WERI-Rb-1 (cell line): ENCODE measurements around the gene NDUFS4.

Experiments used
- DNase-seq: peaks from one replicate; pipeline ENCODE4 v3.0.0-alpha.2; 2020
- H3K27ac ChIP-seq: fragments of 250-450 bp; sonication (Bioruptor Pico); 2 replicates; pipeline ENCODE4 v1.5.1; 2020; ENCODE audit warnings: mild to moderate bottlenecking, moderate library complexity
- H3K27me3 ChIP-seq: fragments of 250-450 bp; sonication (Bioruptor Pico); 2 replicates; pipeline ENCODE4 v1.5.1; 2021; ENCODE audit warnings: mild to moderate bottlenecking, low read depth, moderate library complexity; ENCODE audit not compliant: insufficient read depth, severe bottlenecking
- H3K36me3 ChIP-seq: fragments of 250-450 bp; sonication (Bioruptor Pico); 2 replicates; pipeline ENCODE4 v1.5.1; 2020; ENCODE audit warnings: mild to moderate bottlenecking, moderate library complexity
- H3K4me3 ChIP-seq: 2 replicates; pipeline ENCODE4 v1.5.1; 2011; ENCODE audit warnings: low read depth, mild to moderate bottlenecking, control low read depth, low read length
- H3K9me3 ChIP-seq: fragments of 250-450 bp; sonication (Bioruptor Pico); 2 replicates; pipeline ENCODE4 v1.5.1; 2021; ENCODE audit warnings: mild to moderate bottlenecking, moderate library complexity; ENCODE audit not compliant: severe bottlenecking
- TF ChIP-seq, protein P1 (sequence below): IDR thresholded peaks from 2 replicates; pipeline ENCODE4 v1.5.1; 2011; ENCODE audit warnings: low read depth, mild to moderate bottlenecking, control low read depth, inconsistent platforms, low read length

Gene NDUFS4

DNA sequence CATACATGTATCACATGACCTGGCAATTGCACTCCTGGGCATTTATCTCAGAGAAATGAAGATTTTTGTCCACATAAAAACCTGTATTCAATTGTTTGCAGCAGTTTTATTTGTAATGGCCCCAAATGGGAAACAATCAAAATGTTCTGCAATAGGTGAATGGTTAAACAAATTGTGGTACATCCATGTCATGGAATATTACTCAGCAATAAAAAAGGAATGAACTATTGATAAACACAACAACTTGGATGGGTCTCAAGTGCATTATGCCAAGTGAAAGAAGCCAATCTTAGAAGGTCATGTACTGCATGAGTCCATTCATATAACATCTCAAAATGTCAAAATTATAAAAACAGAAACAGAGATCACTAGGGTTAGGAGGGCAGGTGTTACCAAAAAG is 1.5 kb upstream of the NDUFS4 start:
- Histone ChIP-seq H3K36me3 (0 out of 2 replicates have a peak, but pooled peaks cover 3% of the 10 kb centered on the region), H3K4me3 (no peak overlapping the region), H3K27me3 (no peaks in the 10 kb centered on the region), H3K9me3 (peaks cover 7% of the 10 kb centered on the region), H3K27ac (no peak overlapping the region)
- DNase-seq = no peak
- TF ChIP-seq, protein P1, sequence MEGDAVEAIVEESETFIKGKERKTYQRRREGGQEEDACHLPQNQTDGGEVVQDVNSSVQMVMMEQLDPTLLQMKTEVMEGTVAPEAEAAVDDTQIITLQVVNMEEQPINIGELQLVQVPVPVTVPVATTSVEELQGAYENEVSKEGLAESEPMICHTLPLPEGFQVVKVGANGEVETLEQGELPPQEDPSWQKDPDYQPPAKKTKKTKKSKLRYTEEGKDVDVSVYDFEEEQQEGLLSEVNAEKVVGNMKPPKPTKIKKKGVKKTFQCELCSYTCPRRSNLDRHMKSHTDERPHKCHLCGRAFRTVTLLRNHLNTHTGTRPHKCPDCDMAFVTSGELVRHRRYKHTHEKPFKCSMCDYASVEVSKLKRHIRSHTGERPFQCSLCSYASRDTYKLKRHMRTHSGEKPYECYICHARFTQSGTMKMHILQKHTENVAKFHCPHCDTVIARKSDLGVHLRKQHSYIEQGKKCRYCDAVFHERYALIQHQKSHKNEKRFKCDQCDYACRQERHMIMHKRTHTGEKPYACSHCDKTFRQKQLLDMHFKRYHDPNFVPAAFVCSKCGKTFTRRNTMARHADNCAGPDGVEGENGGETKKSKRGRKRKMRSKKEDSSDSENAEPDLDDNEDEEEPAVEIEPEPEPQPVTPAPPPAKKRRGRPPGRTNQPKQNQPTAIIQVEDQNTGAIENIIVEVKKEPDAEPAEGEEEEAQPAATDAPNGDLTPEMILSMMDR = no peak

DNA sequence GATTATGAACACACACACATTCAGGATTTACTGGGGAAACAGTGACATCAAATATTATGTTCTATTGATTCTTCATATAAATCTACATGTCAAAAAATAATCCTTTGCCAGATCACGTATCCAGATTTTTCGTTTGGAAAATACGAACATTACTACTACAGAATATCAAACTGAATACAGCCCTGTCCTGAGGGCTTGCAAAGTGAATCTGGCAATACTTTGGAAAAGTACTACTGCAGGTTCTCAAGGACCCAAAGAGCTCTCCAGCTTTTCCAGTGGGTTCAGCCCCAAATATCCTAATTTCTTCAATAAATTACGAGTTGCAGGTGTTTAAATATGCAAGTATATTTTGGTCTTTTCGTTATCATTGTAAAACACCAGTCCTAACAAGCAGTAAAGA is 411 bp upstream of the NDUFS4 start:
- H3K27me3 ChIP-seq = no peaks in the 10 kb centered on the region
- 0 out of 2 replicates have a peak, but pooled peaks cover 3% of the 10 kb centered on the region for H3K36me3 ChIP-seq
- H3K4me3 ChIP-seq = peak overlapping the region; percentile 100
- TF ChIP-seq, protein P1 = no peak
- peaks cover 7% of the 10 kb centered on the region for H3K9me3 ChIP-seq
- H3K27ac ChIP-seq = peak overlapping the region; percentile 92
- no peak for DNase-seq

DNA sequence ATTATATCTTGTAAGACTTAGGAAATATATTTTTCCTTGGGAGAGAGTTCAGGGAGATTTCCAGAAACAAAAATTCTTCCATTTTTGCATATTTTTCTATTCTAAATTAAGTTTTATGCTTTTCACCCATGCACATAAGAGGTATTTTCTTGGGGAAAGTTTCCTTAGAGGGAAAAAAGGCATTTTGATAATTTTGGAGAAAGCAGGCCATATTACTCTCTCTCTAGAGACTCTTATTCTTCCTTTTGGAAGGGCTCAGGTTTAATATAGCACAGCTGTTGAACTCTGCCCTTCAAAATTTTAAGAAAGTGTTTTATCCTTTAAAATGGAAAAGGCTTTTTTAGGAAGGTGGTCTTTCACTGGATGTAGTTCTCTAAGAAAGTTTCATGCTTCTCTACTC is 8.0 kb downstream of the NDUFS4 start:
- Histone ChIP-seq H3K9me3 (no peaks in the 10 kb centered on the region), H3K27me3 (no peaks in the 10 kb centered on the region)
- TF ChIP-seq, protein P1 = no peak

DNA sequence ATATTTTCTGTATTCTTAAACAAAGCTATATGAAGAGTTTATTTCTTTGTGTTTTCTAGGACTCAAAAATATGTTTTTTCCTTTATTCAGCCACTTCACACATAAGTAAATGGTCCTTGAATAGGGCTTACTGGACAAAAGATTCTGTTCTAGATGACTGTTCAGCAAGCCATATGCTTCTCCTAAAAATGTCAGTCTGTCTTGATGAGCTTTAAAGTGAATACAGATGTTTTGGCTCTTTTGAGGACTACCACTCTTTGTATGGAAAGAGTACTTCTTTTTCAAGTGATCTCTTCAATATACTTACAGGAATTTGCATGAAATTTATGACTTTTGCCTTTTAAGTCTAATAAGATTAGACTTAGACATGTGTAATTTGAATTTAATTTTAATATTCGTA is 8.4 kb downstream of the NDUFS4 start:
- H3K4me3 ChIP-seq = no peak overlapping the region
- no peaks in the 10 kb centered on the region for H3K36me3 ChIP-seq
- no peak overlapping the region for H3K27ac ChIP-seq
- TF ChIP-seq, protein P1 = no peak
- DNase-seq = no peak
- H3K27me3 ChIP-seq = no peaks in the 10 kb centered on the region
- no peaks in the 10 kb centered on the region for H3K9me3 ChIP-seq

More for the DNA sequence above, 8.0 kb downstream of the NDUFS4 start:
- Histone ChIP-seq H3K36me3 (no peaks in the 10 kb centered on the region), H3K4me3 (no peak overlapping the region), H3K27ac (no peak overlapping the region)
- no peak for DNase-seq

DNA sequence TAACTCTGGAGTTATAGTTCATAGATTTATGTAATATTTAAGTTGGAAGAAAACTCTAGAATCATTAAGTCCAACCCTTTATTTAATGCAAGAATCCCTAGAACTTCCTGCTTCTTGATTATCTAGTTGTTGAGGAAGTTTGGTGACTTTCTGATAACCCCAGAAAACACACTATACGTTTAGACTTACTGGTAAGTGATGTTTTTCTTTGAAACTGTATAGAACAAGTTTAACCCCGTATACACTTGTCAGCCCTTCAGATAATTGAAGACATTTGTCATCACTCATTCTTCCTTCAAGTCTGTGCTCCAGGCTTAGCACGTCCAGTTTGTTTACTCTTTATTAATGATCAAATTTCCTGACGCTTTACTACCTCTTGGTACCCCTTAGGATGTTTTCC is 9.0 kb downstream of the NDUFS4 start:
- Histone ChIP-seq H3K27me3 (no peaks in the 10 kb centered on the region), H3K9me3 (no peaks in the 10 kb centered on the region), H3K4me3 (no peak overlapping the region), H3K27ac (no peak overlapping the region), H3K36me3 (no peaks in the 10 kb centered on the region)
- no peak for DNase-seq
- TF ChIP-seq, protein P1 = no peak

DNA sequence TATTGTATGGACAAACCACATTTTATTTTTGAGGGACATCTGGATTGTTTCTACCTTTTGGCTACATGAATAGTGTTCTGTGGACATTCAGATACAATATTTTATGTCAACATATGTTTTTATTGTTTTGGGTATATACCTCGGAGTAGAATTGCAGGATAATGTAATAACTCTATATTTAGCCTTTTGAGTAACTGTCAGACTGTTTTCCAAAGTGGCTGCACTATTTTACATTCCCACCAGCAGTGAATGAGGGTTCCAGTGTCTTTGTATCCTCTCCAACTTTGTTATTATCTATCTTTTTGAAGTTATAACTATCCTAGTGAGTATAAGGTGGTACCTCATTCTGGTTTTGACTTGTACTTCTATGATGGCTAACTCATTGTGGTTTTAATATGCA is 11.0 kb downstream of the NDUFS4 start:
- Histone ChIP-seq H3K27ac (no peak overlapping the region), H3K36me3 (no peaks in the 10 kb centered on the region), H3K4me3 (no peak overlapping the region), H3K9me3 (no peaks in the 10 kb centered on the region), H3K27me3 (no peaks in the 10 kb centered on the region)
- no peak for DNase-seq
- TF ChIP-seq, protein P1 = no peak
